GM10847 (cell line): ENCODE data around the gene ADAMTS14.

ENCODE experiments used
- POLR2A ChIP-seq: IDR thresholded peaks from 2 replicates; pipeline ENCODE4 v1.6.1; 2011; ENCODE audit not compliant: insufficient read length; ENCODE audit errors: extremely low read depth

The ADAMTS14 gene

DNA sequence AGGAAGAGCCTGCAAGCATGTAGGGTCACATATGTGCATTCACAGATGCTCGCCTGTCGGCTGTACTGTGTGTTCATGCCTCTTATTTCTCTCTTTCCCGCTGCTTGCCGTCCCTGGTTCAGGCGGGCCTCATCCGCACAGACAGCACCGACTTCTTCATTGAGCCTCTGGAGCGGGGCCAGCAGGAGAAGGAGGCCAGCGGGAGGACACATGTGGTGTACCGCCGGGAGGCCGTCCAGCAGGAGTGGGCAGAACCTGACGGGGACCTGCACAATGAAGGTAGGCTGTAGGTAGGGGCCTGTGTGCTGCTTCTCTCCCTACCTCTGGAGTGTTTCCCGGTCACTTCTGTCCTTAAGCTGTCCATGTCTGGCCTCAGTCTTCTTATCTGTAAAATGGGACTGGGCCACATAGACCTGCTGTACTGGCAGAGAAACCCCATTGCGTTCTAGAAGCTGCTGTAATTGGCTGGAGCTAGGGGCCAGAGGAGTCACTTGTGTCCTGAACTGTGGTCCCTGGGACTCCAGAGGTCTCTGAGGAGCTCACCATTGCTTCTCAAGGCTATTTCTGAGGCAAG, 30.0 kb downstream of the ADAMTS14 start:
- TF ChIP-seq POLR2A = no peak

DNA sequence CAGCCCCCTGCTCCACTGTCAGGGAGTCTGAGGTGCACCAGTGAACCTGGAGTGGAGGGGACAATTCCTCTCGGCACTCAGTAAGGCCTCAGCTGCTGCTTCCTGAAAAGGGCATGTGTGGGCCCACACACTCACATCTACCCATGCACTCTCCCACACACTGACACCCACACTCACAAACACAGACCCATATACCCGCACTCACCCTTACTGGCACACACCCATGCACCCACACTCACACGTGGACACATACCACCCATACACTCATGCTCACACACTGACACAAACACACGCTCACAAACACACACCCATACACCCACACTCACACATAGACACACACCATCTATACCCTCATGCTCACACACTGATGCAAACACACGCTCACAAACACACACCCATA, 31.9 kb downstream of the ADAMTS14 start:
- TF ChIP-seq POLR2A = no peak

DNA sequence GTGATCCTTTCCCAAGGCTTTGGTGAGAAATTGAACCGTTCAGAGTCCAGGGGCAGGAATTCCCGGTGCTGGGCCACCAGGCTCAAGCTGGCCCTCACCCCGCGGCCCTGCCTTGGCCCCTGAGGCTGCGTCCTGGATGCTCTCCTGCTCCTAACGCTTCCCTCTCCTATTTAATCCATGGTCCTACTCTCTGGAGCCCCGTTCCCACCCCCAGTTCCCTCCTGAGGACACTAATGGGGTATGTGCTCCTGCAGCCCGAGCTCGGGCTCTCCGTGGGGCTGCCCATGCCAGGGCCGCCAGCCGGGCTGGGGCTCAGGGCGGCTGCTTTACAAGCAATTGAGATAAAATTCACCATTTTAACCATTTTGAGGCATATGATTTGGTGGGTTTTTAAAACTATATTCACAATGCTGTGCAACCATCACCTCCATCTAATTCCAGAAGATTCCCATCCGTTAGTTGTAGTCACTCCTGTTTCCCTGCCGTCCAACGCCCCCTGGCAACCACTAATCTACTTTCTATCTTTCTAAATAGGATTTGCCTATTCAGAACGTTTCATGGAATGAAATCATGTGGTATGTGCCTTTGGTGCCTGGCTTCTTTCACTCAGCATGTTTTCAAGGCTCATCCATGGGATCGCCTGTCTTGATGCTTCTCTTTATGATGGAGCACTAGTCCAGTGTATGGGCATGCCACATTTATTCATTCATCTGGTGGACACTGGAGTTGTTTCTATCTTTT, 33.0 kb downstream of the ADAMTS14 start:
- TF ChIP-seq POLR2A = no peak

GRCh38 chr10:70711177-70711576, 38.9 kb downstream of the ADAMTS14 start:
- no peak for TF ChIP-seq POLR2A

DNA sequence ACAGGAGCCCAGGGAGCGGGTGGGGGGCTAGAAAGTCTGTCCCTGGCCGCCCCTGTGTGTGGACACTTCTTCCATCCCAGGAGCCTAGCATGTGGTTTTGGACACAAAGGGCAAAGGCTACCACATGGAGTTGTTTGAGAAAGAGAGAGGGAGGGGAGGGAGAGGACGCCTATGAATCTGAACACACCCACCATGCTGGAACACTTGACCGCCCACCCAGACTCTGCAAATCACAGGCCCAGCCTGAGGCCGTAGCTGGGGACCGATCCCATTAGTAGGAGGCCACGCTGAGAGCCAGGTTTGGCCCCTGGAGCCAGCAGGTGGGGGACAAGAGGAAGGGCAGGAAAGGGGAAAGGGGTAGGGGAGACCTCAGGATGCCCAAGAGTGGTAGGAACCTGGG, 39.6 kb downstream of the ADAMTS14 start:
- TF ChIP-seq POLR2A = no peak

DNA sequence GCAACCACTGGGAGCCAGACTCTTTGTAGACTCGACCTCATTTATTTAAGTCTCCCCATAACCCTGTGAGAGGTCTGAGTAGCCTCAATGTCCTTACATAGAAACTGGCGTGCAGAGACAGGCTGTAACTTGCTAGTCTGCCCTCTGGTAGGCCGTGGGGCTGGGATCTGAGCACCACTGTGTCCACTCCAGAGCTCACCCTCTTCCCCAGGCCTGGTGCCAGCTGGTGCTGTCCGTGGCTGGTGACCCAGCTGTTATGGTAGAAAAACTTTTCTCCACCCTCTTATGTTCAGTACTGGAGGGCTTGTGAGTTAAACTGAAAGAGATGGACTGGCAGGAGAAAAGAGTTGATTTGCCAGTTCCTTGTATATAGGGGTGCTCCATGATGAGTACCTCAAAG, 41.9 kb downstream of the ADAMTS14 start:
- TF ChIP-seq POLR2A = no peak

DNA sequence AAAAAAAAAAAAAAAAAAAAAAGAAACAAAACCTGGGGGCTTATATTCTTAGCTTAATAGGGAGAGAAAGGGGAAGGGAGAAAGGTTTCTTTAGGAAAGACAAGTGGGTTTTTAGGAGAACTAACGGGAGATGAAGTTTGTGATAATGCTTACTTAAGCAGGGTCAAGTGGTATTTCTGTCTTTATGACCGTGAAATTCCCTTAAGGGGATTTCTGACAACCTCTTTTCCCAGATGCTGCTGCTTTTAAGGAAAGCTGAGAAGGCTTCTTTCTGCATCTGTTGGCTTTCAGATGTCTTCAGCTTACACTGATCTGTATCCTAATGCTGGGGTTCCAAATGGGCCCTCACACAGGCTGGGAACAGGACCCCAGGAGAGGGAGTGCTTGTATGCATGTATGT, 42.6 kb downstream of the ADAMTS14 start:
- TF ChIP-seq POLR2A = no peak

DNA sequence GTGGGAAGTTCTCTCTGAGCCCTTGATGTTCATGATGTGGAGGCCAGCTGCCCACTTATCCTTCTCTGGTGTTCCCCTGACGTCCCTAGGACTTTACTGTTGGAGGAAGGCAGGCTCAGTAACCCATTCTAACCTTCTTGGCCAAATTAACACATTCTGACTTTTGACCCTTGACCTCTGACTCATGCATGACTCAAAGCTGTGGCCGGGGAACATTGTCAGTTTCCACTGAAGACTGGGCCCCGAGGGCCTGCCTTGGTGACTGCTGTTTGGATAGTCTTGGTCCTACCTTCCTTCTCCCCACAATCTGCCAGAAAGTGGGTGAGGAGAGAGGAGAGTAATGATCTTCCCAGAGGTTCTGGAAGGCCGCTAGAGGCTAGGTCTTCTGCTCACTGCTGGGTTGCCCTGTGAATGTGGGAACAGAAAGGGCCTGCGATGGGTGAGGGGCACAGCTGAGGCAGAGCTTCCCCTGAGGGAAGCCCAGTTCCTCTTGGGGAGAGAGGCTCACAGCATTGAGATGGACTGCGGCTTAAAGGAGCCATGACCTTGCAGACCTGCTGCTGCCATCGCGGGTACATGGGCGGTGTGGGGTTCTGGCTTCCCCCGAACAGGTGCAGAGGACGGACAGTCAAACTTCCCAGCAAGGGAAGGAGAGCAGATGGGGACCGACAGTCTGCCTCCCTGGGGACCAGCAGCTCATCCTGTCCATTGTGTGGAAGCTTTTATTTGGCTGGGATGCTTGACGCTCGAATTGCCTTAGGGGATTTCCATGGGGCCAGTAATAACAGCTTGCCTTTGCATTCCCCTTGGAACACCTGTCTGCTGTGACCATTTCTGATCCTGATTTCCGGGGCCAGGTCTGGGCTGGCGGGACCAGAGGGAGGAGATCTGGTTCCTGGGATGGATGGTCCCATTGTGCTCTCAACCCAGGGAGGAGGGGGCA, 43.8 kb downstream of the ADAMTS14 start:
- TF ChIP-seq POLR2A = no peak

GRCh38 chr10:70722820-70723424, 50.6 kb downstream of the ADAMTS14 start:
- no peak for TF ChIP-seq POLR2A

- no peak for TF ChIP-seq POLR2A
Measured at GRCh38 chr10:70723771-70724170, 51.5 kb downstream of the ADAMTS14 start.

DNA sequence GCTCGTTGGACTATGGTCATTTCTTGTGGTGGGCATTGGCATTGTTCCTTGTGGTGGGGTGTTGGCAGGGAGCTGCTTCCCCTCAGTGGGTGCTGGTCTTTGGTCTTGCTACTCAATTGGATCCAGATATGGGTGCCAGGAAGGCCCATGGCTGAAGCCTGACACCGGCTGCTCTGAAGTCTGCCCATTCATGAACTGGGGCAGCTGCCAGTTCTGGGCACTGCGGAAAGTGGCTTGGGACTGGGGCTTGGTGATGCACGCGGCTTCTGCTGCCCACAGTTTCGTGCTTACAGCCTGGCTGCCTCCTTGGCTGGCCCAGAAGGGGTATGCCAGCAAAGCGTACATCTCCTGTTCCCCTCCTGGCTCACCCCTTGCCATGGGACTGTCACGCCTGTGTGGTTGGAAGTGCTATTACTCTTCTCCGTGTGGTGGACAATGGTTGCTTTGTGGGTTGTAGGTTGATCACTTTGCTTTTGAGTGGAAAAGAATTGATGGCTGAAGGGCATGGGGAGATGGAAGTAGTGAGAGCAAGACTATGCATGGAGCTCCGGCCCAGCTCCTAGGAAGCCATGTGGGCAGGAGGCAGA, 54.7 kb downstream of the ADAMTS14 start:
- TF ChIP-seq POLR2A = no peak

DNA sequence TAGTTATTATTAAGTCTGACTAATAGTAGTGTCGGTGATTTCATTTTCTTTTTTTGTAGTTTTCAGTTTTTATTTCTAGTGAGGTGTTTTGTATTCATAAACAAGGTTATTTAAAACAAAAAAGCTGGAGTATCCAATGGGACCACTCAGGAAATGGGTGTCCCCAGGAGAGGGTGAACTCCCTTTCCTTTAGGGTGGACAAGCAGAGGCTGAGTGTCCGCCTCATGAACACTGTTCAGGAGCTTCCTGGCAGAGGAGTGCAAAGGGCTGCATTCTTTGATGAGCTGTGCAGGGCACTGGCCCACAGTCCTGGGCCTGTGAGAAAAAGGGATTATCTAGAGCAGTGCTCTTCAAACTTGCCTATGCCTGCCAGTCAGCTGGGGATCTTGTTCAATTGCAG, 56.0 kb downstream of the ADAMTS14 start:
- TF ChIP-seq POLR2A = no peak

DNA sequence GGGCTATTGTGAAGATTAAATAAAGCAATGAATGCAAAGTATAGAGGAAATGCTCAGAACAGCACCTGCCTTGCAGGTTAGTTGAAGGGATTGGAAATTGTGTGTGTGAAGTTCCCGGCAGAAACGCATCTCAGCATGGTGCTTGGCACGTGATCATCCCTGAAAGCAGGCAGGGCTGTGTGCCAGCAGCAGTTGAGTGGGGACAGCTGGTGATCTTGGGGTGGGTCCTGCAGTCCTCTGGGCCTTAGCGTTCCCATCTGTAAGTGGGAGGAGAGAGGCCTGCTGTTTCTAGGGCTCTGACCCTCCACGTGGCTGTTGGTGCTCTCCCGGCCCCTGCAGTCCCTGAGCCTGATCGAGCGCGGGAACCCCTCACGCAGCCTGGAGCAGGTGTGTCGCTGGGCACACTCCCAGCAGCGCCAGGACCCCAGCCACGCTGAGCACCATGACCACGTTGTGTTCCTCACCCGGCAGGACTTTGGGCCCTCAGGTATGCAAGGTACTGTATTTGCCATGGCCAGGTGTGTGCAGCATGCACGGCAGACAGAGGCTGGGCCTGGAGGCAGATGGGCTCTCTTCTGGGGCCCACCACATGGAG, 57.6 kb downstream of the ADAMTS14 start:
- TF ChIP-seq POLR2A = no peak

DNA sequence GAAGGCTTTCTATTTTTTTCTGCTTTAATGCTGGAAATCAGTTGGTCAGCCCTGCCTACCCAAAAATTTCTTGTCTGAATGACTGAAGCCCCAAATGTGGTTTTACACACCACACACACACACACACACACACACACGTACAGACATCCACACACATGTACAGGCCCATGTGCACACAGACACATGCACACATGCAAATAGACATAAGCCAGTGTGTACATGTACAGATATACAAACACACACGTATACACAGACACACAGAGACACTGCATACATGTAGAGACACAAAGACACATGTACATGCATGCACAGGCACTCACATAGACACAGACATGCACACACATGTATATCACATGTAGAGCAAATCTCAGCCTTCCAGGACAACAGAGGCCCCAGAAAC, 58.6 kb downstream of the ADAMTS14 start:
- no peak for TF ChIP-seq POLR2A

DNA sequence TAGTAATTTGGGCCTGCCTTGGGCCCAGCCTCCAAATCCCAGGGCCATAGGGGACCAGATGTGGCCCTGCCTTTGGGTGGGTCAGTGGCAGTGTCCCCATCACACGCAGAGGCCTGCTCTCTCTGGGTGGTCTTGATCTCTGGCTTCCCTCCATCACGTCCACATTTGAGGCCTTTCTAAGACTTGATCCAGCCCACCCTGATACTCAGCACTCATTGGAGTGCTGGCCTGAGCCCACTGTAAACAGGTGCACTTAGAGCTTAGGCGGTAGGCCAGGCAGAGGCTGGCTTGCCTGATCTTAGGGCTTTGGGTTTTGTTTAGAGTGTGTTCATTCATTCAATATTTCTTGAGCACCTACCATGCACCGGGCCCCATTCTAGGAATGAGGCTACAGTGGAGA, 60.3 kb downstream of the ADAMTS14 start:
- no peak for TF ChIP-seq POLR2A
